Stimulated activated CD8-positive, alpha-beta memory T cell treated with anti-CD3 and anti-CD28 coated beads, Interleukin-7, amount 100 ng/mL, for 24 hours (primary cell): Measurements from ENCODE around the gene TCP11L1.
A peak's percentile ranks its signal among the peaks of the same experiment; 100 is the strongest.
"Not testable (repeated sequence)": the region's sequence is repeated elsewhere in the genome, so short reads cannot be mapped to it uniquely, and the experiment has no call there.

Source experiments
- DNase-seq: peaks from one replicate; pipeline ENCODE4 v3.0.0-alpha.2; 2020; ENCODE audit warnings: low read depth

TCP11L1 gene

GRCh38 chr11:33039274-33040032 is at the start of gene TCP11L1:
Gene TCP11L1, plus strand, starts transcription at chr11:33039572. Its CDS starts 4,202 bp downstream, at chr11:33043774.
- DNase-seq, result peak; percentile 49

- DNase-seq, result no peak
Observed at GRCh38 chr11:32990481-32990880, 48.9 kb upstream of the TCP11L1 start.

GRCh38 chr11:32991427-32991826 is 47.9 kb upstream of the TCP11L1 start:
- no peak for DNase-seq

DNA sequence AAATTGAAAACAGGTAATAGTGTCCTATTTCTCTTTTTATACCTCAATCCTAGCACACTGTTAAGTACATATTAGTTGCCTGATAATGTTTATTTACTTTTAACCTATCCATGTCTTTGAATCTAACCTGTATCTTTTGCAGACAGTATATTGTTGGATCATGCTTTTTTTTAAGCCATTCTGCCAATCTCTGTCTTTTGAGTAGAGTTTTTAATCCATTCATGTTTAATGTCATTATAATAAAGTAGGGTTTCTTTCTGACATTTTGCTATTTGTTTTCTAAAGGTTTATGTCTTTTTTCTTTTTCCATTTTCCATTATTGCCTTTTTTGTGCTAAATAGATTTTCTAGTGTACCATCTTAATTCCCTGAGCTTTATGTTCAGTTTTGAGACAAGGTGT is 47.5 kb upstream of the TCP11L1 start:
- no peak for DNase-seq

GRCh38 chr11:33000181-33000580 is 39.2 kb upstream of the TCP11L1 start:
- no peak for DNase-seq

GRCh38 chr11:33001281-33001680 is 38.1 kb upstream of the TCP11L1 start:
- DNase-seq, result no peak

DNA sequence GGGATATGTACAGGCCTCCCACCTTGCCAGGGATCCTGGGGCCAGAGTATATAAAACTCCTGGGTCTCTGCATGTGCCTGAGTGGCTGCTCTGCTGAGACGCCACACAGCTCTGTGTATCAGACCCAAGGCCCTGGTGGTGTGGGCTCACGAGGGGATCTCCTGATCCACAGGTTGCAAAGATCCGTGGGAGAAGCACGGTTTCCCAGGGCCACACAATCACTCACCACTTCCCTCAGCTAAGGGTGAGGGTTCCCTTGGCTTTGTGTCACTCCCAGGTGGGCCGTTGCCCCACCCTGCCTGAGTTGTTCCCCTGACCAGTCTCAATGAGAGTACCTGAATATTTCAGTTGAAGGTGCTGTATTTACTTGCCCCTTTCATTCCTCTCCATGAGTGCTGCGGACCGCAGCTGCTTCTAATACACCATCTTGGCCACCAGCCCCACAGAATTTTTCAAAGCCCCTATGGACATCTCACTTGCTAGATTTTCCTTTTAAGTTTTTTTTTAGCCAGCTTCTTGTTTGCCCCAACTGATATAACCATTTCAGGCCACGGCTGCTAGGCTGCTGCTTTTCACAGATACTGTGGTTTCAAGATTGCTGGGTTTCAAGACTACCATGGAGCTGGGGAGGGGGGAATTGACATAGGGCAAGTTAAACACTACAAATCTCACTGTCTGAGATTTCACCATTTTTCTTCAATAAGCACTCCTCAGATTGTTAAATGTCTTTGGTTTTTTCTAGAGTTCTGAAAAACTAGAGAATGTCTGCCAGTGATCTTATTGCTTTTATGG is 37.4 kb upstream of the TCP11L1 start:
- no peak for DNase-seq

DNA sequence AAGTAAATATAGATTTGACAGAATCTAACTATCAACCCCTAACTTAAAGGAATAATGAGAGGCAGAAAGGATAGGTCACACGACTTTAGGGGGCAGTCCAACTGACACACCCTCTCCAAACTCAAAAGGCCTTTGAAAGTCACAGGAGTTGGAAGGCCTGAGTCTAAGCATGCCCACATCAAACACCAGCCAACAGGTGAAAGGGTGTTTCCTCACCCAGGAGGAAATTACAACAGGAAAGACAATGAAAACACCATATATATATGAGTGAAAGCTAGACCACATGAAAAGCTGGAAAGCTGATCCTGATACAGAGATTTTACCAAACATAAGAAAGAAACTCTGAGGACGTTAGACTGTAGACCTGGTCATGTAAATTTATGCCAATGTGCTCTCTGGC is 34.2 kb upstream of the TCP11L1 start:
- no peak for DNase-seq

- DNase-seq, result no peak
Observed at GRCh38 chr11:33006010-33006409, 33.4 kb upstream of the TCP11L1 start.

DNA sequence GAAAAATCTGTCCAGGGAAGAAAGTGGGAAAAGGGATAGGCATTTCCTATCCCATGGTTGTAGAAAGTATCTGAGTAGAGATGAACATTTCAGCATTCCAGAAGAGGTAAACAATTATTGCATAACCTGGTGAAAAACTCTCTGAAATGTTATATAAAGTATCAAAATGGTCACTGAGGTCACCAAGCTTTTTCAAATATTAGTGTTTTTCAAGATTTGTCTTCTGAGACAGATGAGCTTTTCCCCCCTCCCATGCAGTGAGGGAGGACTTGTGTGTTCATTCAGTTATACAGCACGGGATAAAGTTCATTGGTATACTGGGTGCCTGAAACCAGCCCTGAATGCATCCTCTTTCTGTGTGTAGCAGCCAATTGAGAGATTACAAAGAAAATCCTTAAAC is 25.6 kb upstream of the TCP11L1 start:
- no peak for DNase-seq

DNA sequence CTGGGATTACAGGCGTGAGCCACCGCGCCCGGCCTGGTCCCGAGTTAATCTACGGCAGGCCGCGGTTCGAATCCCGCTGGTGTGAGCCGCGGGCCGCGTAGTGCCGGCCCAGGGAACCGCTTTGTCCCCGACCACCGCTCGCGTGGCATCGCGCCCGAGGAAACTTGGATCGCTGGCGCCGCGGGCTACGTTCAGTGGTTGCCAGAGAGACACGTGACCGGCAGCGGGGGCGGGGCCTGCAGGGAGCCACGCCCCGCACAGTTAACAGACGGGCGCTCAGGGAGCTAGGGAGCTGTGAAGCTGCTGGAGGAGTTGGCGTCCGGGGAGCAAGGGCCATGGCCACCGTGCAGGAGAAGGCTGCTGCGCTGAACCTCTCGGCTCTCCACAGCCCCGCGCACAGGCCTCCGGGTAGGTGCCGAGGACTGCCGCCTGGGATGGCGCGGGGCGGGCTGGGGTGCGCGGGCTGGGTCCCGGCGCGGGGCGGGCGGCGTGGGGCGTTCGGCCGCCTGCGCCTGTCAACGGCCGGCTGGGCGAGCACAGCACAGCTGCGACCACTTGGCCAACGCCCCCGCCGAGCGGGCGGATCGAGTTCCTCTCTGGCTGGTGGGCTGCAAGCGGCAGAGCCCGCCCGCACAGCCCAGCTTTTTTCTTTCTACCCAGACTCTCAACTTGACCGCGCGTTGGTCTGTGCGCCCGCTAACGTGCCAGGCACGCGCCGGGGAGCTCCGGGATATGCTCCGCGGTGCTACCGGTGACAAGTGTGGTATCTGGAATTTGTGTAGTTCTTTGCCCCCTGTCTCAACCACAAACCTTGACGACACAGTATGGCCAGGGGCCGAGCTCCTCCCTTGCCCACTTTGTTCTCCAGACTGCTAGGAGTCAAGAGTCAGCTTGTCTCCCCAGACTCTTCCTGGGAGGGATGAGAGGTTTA is 23.5 kb upstream of the TCP11L1 start, which contains the start of gene DEPDC7:
TSS of gene DEPDC7 (plus strand) at position 258 of the 931 bp plus-strand sequence. CDS start at position 336, 78 bp downstream.
- peak; percentile 49 for DNase-seq

- no peak for DNase-seq
Observed at GRCh38 chr11:33016654-33017053, 22.7 kb upstream of the TCP11L1 start.

DNA sequence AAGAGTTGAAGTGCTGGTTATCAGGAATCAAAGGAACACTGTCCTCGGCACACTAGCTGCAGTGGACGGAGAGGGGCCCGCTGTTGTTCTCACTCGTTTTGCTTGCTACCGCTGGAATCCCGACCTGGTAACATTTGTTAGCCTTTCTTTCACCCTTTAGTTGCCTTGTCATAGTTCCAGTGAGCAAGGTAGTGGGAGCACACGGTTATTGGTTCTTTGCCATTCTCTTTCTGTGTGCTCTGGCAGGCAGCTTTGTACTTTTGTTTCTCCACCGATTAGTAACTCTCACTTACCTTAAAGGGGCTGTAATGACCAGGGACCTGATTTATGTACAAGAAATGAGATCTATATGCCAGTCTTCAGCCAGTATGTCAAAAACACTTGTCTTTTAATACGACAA is 21.9 kb upstream of the TCP11L1 start:
- DNase-seq, result no peak

- DNase-seq, result no peak
Observed at GRCh38 chr11:33017965-33018364, 21.4 kb upstream of the TCP11L1 start.

- no peak for DNase-seq
Observed at GRCh38 chr11:33018840-33019239, 20.5 kb upstream of the TCP11L1 start.

DNA sequence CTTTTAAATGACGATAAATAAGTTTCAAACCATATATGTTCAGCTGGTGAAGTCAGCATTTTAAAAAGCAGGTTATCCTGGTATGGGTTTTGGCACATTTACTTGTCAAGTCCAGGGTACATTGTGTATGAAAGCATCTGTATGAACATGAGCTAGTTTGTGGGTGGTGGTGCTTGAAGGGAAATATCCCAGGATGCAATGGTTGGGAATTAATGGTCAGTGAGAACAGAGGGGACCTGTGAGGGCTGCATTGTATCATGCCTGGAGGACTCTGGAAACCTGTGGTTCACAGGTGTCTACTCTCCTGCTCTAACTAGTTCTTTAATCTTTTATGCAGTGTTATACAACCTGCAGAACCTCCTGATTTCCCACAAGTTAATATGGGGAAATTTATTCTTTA is 17.9 kb upstream of the TCP11L1 start:
- no peak for DNase-seq

- DNase-seq, result no peak
Observed at GRCh38 chr11:33021937-33022336, 17.4 kb upstream of the TCP11L1 start.

DNA sequence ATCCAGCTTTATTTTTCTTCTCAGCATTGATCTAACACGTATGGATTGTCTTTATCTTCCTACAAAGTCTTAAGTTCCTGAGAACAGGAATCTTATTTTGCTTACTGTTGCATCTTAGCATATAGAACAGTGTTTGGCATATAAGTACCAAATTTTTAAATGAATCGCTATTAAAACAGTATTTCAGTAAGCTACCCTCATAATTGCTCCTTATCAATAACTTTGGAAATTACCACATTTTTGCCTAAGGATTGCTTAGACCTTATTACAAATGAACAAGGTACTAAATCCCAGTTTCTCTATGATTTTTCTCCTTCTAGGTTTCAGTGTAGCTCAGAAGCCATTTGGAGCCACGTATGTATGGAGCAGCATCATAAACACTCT is 14.0 kb upstream of the TCP11L1 start:
- no peak for DNase-seq

DNA sequence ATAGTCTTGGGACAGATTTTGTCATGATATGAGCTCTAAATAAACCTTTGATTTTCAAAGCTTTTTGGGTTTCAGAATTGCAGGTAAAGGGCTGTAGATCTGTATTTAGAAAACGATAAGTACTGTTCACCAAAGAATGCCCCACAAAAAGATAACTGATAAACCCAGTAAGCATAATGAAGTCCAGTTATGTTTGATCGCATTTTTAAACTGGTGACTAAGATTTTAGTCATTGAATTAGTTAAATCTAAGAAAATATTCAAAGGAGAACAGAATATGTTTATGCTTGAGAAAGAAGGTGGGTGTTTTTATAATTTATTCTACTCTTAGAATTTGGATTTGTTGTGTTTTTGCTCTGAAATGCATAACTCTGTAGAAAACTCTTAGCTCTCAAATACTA is 12.1 kb upstream of the TCP11L1 start:
- DNase-seq, result no peak

DNA sequence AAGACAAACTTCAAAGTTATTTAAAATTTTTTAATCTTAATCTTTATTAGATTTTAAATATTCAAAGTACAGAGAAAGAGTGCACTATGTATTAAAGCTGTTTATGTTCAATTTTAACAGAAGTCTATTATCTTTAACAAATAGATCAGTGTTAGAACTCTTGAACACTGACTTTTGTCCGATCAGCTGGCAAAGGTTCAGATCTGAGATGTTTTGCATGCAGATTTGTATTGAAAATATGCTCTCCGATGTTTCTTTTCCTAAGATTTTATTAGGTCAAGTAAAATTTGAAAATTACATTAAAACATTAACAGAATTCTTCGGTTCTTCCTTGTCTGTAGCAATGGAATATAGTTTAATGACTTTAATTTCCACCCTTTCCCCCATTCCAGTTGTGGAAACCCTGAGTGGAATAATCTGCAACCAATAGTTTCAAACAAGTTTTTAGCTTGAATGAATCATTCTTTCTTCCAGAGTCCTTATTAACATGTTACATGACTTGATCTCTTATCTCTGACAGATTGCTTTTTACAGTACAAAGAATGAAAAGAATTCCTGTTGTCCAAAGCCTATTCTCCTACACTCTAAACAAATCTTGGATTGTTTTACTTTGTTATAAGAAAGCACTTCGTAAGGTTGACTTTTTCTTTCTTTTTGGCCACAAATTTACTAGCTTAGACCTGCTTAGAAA is 11.4 kb upstream of the TCP11L1 start:
- no peak for DNase-seq

DNA sequence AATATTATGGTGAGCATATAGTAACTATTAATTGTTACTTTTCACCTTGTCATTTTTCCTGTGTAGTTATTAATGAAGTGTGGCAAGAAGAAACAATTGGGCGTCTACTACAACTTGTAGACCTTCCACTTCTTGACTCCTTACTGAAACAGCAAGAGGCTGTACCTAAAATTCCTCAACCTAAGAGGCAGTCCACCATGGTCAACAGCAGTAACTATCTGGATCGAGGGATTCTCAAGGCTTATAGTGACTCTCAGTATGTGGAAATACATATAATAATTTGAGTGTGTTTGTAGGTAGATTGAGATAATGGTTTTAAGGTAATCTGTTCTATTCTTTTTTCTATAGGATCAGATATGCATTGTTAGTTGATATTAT is 10.8 kb upstream of the TCP11L1 start:
- DNase-seq, result no peak

- not testable (repeated sequence) for DNase-seq
Observed at GRCh38 chr11:33029218-33029617, 10.2 kb upstream of the TCP11L1 start.
